Kidney (tissue), 14 donors: ENCODE results near the gene SERPINE1. TPM values are rescaled to one million over a fixed set of nuclear protein-coding genes. Genes with fewer than 3 reads are reported as not detected.

Experiments
- DNase-seq, 5 donors: peaks; one replicate each; pipeline ENCODE4 v3.0.0-alpha.2; 2013 to 2020
- FAIRE-seq: peaks from 2 replicates; lab custom pipeline; 2012; peaks lifted over from hg19 to GRCh38; lab: Jason Lieb, UNC
- H3K27ac ChIP-seq, 2 donors: one replicate each; pipeline ENCODE4 v1.7.0; 2013; ENCODE audit warnings: low read depth in 2 of 2, low read length in 2 of 2, inconsistent platforms in 1 of 2
- H3K27me3 ChIP-seq: one replicate; pipeline ENCODE4 v1.7.1; 2013; ENCODE audit warnings: low read length, inconsistent platforms; ENCODE audit not compliant: control insufficient read depth, insufficient read depth
- H3K36me3 ChIP-seq, 3 donors: one replicate each; pipeline versions ENCODE4 v1.7.0 to v1.7.1; 2013; ENCODE audit warnings: low read length in 3 of 3, control low read depth in 1 of 3, inconsistent platforms in 1 of 3; ENCODE audit not compliant: insufficient read depth in 3 of 3, control insufficient read depth in 2 of 3
- H3K4me1 ChIP-seq, 3 donors: one replicate each; pipeline versions ENCODE4 v1.7.0 to v1.7.1; 2013; ENCODE audit warnings: low read length in 3 of 3, inconsistent platforms in 1 of 3, low read depth in 1 of 3; ENCODE audit not compliant: control insufficient read depth in 2 of 3, insufficient read depth in 2 of 3
- H3K4me3 ChIP-seq, 3 donors: one replicate each; pipeline versions ENCODE4 v1.7.0 to v1.8.1; 2013; ENCODE audit warnings: low read length in 3 of 3, control low read depth in 1 of 3, inconsistent platforms in 1 of 3
- H3K9ac ChIP-seq, 3 donors: one replicate each; pipeline versions ENCODE4 v1.7.0 to v1.7.1; 2013; ENCODE audit warnings: low read length in 3 of 3, control low read depth in 1 of 3, inconsistent platforms in 1 of 3
- H3K9me3 ChIP-seq, 3 donors: one replicate each; pipeline versions ENCODE4 v1.7.0 to v1.7.1; 2013; ENCODE audit warnings: low read length in 3 of 3, control low read depth in 1 of 3, inconsistent platforms in 1 of 3; ENCODE audit not compliant: control insufficient read depth in 2 of 3, insufficient read depth in 1 of 3
- CTCF ChIP-seq: IDR thresholded peaks from 3 replicates; pipeline ENCODE4 v1.5.1; 2012; ENCODE audit warnings: mild to moderate bottlenecking, moderate library complexity, borderline replicate concordance; ENCODE audit not compliant: insufficient read depth; ENCODE audit errors: extremely low read depth
- intact Hi-C: fragments of 100-400 bp; cut with DNase I; formaldehyde crosslinking; loops from one replicate; pipeline ENCODE4 v1.11.1; 2022
- polyA plus RNA-seq: library from polyadenylated mRNA; stranded (reverse); fragments of 350-450 nt; fragmentation: Illumina TruSeq; extraction: RNeasy Lipid Tissue Mini Kit (QIAGEN cat#74804); gene quantifications from one replicate; pipeline ENCODE4 v1.2.3, GENCODE V29; 2014; ENCODE audit warnings: low read depth, low replicate concordance; ENCODE audit not compliant: insufficient read depth
- total RNA-seq: library from RNA; stranded (reverse); fragmentation: NEBNext Ultra II Directional; extraction: Animal tissue kit (Norgen Biotek cat#: 25700); gene quantifications from one replicate; pipeline ENCODE4 v1.2.1, GENCODE V29; 2021
- donor health status: control.
- donor health status: control.
- donor health status: control.
- donor health status: control.
- donor health status: control.
- donor health status: DM: yes; HTN: yes; CAD: no.
- donor health status: Normal renal cell carcinoma (clear cell type).

Gene SERPINE1
- total and polyA plus RNA-seq, 2 donors from 2014 or later = 3.5 to 9.9 TPM

GRCh38 chr7:101138213-101138870 lies 11.4 kb downstream of the SERPINE1 start:
- H3K27me3 ChIP-seq = no peaks in the 10 kb centered on the region
- H3K27ac ChIP-seq = no peak overlapping the region
- peak; percentile 56 for TF ChIP-seq CTCF
- peaks cover 0 to 5% (median 0%) of the 10 kb centered on the region in 3 donors for H3K4me1 ChIP-seq
- intact Hi-C loops = no loop called here
- FAIRE-seq (no peak), DNase-seq (peak; percentile 63 to 93 (median 80))
- H3K36me3 ChIP-seq = no peaks in the 10 kb centered on the region
- H3K9ac ChIP-seq = no peak overlapping the region
- no peak overlapping the region for H3K4me3 ChIP-seq
- H3K9me3 ChIP-seq = no peaks in the 10 kb centered on the region

GRCh38 chr7:101140339-101140699 lies 13.4 kb downstream of the SERPINE1 start:
- no peaks in the 10 kb centered on the region for H3K9me3 ChIP-seq
- intact Hi-C loops = loop anchor here (10.0 kb wide), 1 partner anchor 144 kb away; no protein-coding TSS in a partner anchor
- DNase-seq = peak in 1 of 5 donors; percentile 32
- H3K27ac ChIP-seq = no peak overlapping the region
- no peak for FAIRE-seq
- TF ChIP-seq CTCF = no peak
- H3K4me3 ChIP-seq = no peak overlapping the region
- H3K27me3 ChIP-seq = no peaks in the 10 kb centered on the region
- H3K4me1 ChIP-seq = peaks cover 0 to 5% (median 0%) of the 10 kb centered on the region in 3 donors
- H3K9ac ChIP-seq = no peak overlapping the region
- no peaks in the 10 kb centered on the region for H3K36me3 ChIP-seq

GRCh38 chr7:101140746-101141382 lies 14.0 kb downstream of the SERPINE1 start:
- Histone ChIP-seq H3K9ac (no peak overlapping the region), H3K4me1 (peaks cover 0 to 5% (median 0%) of the 10 kb centered on the region in 3 donors), H3K4me3 (no peak overlapping the region), H3K27ac (no peak overlapping the region), H3K36me3 (no peaks in the 10 kb centered on the region), H3K27me3 (no peaks in the 10 kb centered on the region), H3K9me3 (no peaks in the 10 kb centered on the region)
- FAIRE-seq (no peak), DNase-seq (no peak)
- no peak for TF ChIP-seq CTCF
- intact Hi-C loops = loop anchor here (10.0 kb wide), 1 partner anchor 144 kb away; no protein-coding TSS in a partner anchor
